HG02885 (cell line): ENCODE results near the gene PSMA7.

ENCODE experiments used
- ATAC-seq: cut with Tn5 transposase; IDR thresholded peaks from one replicate; pipeline ENCODE4 v1.9.1; 2021; ENCODE audit warnings: mild to moderate bottlenecking; ENCODE audit not compliant: unreplicated experiment, poor library complexity

PSMA7 gene

GRCh38 chr20:62174021-62174804, 31.0 kb upstream of the PSMA7 start:
- ATAC-seq: no peak

- ATAC-seq: no peak
These were observed 29.5 kb upstream of the PSMA7 start for GRCh38 chr20:62172666-62173065.

GRCh38 chr20:62171245-62171644, 28.1 kb upstream of the PSMA7 start:
- ATAC-seq: no peak

GRCh38 chr20:62170536-62170935, 27.3 kb upstream of the PSMA7 start:
- ATAC-seq: no peak

GRCh38 chr20:62168890-62169435, 25.8 kb upstream of the PSMA7 start:
- no peak for ATAC-seq

GRCh38 chr20:62168061-62168460, 24.9 kb upstream of the PSMA7 start:
- ATAC-seq: no peak

GRCh38 chr20:62167474-62167873, 24.3 kb upstream of the PSMA7 start:
- no peak for ATAC-seq

GRCh38 chr20:62165762-62166399, 22.7 kb upstream of the PSMA7 start:
- ATAC-seq: no peak

GRCh38 chr20:62164879-62165761, 21.9 kb upstream of the PSMA7 start:
- no peak for ATAC-seq

- no peak for ATAC-seq
These were observed 21.0 kb upstream of the PSMA7 start for GRCh38 chr20:62163986-62164762.

GRCh38 chr20:62163485-62163865, 20.3 kb upstream of the PSMA7 start:
- ATAC-seq: no peak

GRCh38 chr20:62162765-62163484, 19.7 kb upstream of the PSMA7 start:
- no peak for ATAC-seq

- ATAC-seq: no peak
These were observed 18.2 kb upstream of the PSMA7 start for GRCh38 chr20:62161347-62161746.

- no peak for ATAC-seq
These were observed 17.7 kb upstream of the PSMA7 start for GRCh38 chr20:62160876-62161275.

- ATAC-seq: no peak
These were observed 17.1 kb upstream of the PSMA7 start for GRCh38 chr20:62160253-62160652.

- ATAC-seq: no peak
These were observed 16.6 kb upstream of the PSMA7 start for GRCh38 chr20:62159839-62160238.

- ATAC-seq: no peak
These were observed 15.9 kb upstream of the PSMA7 start for GRCh38 chr20:62159052-62159451.

- ATAC-seq: no peak
These were observed 15.3 kb upstream of the PSMA7 start for GRCh38 chr20:62158541-62158940.

- no peak for ATAC-seq
These were observed 14.8 kb upstream of the PSMA7 start for GRCh38 chr20:62158088-62158400.
